ENCODE results near the gene WBP11. TPM values are rescaled to one million over a fixed set of nuclear protein-coding genes. Genes with fewer than 3 reads are reported as not detected.
A peak's percentile ranks its signal among the peaks of the same experiment; 100 is the strongest.
"Not testable (repeated sequence)": the region's sequence is repeated elsewhere in the genome, so short reads cannot be mapped to it uniquely, and the experiment has no call there.

Gene WBP11
- polyA plus RNA-seq, 1 donor = 56.9 TPM

- DNase-seq (ENCODE audit: low read depth) = no peak
These were observed 30.3 kb downstream of the WBP11 start for GRCh38 chr12:14772946-14773345.

GRCh38 chr12:14771651-14772137 is 31.6 kb downstream of the WBP11 start:
- no peak for DNase-seq (ENCODE audit: low read depth)

GRCh38 chr12:14770496-14771461 is 32.5 kb downstream of the WBP11 start:
- peak; percentile 84 for DNase-seq (ENCODE audit: low read depth)

DNA sequence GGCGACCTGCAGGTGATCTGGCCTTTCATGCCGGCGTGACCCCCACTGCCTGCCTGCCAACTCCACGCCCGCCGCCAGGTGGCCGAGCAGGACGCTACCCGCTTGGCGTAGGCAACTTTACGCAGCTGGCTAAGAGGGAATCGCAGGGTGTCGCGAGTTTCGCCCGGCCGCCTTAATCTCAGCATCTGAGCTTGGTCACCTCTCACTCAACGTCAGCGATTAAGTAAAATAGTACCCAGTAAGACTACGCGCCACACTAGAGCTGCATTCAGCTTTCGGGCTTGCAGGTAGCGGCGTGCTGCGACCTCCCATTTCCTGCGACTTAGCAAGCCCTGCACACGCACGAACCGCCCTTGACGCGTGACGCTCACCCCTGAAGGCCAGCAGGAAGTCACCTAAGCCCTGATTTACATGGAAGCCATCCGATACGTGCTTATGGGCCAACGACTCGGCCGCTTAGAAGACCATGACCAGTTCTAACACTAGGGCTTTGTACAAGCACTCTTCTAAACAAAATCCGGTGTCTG is 33.2 kb downstream of the WBP11 start:
- DNase-seq (ENCODE audit: low read depth) = peak; percentile 55

GRCh38 chr12:14769466-14769968 is 33.8 kb downstream of the WBP11 start:
- DNase-seq (ENCODE audit: low read depth) = no peak

DNA sequence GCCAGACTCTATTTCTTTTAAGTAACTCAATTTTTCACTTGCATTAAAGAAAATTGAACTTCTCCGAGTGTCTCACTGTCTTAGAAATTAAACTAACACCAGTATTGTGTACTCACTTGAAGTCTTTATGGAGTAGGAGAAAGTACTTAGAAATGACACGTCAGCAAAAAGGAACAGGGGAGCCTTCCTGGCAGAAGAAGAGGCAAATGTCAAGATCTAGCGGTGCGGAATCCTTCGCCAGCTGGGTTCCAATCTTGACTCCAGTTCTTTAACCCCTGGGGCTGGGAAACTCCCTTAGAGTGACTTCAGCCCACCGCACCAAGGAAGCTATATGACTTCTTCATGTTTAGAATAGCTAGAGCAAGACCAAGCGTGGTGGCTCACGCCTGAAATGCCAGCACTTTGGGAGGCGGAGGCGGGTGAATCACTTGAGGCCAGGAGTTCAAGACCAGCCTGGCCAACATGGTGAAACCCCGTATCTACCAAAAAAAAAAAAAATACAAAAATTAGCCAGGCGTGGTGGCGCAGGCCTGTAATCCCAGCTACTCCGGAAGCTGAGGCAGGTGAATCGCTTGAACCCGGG is 34.4 kb downstream of the WBP11 start:
- DNase-seq (ENCODE audit: low read depth) = no peak

- no peak for DNase-seq (ENCODE audit: low read depth)
These were observed 35.7 kb downstream of the WBP11 start for GRCh38 chr12:14767617-14768016.

DNA sequence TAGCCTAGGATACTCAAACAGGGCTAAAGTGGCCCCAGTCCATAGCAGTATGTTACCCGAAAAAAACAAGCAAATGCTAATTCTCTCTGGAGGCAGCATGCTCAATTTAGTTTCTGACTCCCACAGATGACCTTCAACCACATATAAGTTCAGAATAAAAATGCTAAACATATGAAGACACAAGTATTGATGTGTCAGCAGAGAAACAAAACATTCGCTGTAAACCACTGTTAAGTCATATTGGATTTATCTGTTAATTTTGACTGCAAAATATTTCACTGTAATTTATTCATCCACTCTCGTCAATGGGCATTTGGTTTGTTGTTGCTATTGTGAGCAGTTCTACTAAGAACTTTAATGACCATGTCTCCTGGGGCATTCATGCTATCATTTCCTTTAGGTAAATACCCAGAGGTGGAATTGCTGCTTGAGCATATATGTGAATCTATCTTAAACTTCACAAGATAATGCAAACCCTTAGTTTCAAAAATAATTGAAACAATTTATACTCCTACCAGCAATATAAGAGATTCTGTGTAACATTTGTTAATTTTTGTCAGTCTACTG is 36.5 kb downstream of the WBP11 start:
- no peak for DNase-seq (ENCODE audit: low read depth)

DNA sequence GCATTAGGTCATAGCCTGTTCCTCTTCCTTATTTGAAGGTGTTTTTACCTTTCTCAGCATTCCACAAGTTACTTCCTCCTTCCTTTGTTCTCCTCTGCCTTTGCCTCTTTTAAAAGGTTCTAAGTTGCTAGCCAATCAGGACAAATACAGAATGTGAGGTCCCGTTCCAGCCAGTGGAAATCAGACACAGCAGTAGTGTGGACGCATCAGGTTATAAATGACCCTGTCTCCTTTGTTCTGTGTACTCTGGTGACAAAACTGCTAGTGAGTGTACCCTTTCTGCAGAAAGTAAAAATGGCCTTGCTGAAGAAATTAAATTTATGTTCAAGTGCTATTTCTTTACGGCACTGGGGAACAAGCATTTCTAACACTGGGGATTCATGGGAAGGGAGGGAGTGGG is 37.3 kb downstream of the WBP11 start:
- not testable (repeated sequence) for DNase-seq (ENCODE audit: low read depth)

DNA sequence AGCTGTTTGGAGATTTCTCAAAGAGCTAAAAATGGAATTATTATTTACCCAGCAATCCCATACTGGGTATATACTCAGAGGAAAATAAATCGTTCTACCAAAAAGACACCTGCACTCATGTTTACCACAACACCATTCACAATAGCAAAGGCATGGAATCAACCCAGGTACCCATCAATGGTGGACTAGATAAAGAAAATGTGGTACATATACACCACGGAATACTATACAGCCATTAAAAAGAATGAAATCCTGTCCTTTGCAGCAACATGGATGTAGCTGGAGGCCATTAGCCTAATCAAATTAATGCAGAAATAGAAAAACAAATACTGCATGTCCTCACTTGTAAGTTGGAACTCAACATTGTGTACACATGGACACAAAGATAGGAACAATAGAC is 37.9 kb downstream of the WBP11 start:
- DNase-seq (ENCODE audit: low read depth) = no peak

DNA sequence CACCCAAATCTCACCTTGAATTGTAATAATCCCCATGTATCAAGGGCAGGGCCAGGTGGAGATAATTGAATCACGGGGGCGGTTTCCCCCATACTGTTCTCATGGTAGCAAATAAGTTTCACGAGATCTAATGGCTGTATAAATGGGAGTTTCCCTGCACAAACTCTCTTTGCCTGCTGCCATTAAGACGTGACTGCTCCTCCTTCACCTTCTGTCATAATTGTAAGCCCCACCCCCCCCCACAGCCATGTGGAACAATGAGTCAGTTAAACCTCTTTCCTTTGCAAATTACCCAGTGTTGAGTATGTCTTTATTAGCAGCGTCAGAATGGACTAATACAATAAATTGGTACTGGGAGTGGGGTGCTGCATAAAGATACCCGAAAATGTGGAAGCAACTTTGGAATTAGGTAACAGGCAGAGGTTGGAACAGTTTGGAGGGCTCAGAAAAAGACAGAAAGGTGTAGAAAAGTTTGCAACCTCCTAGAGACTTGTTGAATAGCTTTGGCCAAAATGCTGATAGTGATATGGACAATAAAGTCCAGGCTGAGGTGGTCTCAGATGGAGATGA is 43.5 kb downstream of the WBP11 start:
- DNase-seq (ENCODE audit: low read depth) = not testable (repeated sequence)

- no peak for DNase-seq (ENCODE audit: low read depth)
These were observed 46.7 kb downstream of the WBP11 start for GRCh38 chr12:14756334-14757143.

DNA sequence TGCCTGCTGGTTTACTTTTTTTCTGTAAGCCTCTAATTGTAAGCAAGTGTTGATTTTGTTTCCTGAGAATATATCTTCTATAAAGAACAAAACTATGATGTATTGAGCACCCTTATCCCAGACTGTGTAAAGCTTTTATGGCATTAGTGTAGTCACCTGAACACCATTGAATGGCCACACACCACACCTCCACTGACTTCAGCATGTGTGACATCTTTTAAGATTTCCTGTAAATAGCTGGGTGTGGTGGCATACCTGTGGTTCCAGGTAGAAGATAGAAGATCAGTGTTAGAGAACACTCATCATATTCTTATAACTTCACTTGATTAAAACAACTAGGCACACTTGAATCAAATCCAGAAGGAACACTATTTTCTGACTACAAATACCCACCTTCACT is 51.3 kb downstream of the WBP11 start:
- no peak for DNase-seq (ENCODE audit: low read depth)

DNA sequence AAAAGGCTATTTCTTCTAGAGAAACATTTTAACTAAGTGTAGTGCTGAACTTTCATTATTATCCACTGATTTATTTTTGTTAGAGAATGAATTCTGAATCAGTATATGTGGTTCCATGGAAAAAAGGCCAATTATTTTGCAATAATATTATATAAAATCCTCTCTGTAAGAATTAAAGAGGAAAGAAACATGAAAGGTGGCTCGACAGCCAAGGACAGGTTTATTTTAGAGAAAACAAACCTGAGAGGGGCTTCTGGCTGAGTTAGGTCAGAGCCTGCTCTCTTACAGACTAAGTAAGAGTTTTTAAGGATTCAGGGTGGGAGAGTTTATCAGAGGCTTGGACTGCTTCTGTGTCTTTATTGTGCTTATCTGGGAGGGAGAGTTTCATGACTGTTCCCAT is 60.2 kb downstream of the WBP11 start:
- no peak for DNase-seq (ENCODE audit: low read depth)

DNA sequence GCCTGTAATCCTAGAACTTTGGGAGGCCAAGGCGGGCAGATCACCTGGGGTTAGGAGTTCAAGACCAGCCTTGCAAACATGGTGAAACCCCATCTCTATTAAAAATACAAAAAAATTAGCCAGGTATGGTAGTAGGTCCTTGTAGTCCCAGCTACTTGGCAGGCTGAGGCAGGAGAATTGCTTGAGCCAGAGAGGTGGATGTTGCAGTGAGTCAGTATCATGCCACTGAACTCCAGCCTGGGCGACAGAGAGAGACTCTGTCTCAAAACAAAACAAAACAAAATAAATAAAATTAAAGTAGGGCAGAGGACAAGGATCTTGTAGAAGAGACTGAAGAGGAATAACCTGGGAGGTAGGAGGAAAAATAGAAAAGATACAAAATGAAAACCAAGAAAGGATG is 61.3 kb downstream of the WBP11 start:
- DNase-seq (ENCODE audit: low read depth) = no peak

- DNase-seq (ENCODE audit: low read depth) = no peak
These were observed 62.1 kb downstream of the WBP11 start for GRCh38 chr12:14741153-14741552.

- not testable (repeated sequence) for DNase-seq (ENCODE audit: low read depth)
These were observed 66.8 kb downstream of the WBP11 start for GRCh38 chr12:14736441-14736840.

Data from forelimb muscle (tissue), 1 donor.